ENCODE measurements around the gene DGKB.

DNA sequence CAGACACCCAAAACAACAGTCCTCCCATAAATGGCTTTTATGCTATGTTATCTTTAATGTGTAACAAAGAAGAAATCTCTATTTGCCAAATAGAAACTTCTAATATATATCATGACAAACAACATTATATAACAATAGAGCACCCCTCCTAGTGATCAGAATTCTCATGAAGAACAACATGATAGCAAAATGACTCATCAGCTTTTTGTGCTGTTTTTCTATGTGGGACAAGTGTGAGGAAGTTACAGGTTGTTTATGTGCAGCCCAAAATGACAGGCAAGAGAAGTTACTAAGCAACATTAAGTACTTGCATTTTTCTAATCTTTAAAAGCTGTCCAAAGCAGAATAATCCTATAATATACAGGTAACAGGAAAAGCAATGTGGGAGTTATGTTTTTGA lies 7.7 kb downstream of the DGKB start:
- no peak for TF ChIP-seq CTCF (conservative IDR thresholded peaks at IDR 0.05)
- no peak for TF ChIP-seq EZH2 (IDR thresholded peaks at IDR 0.05; ENCODE audit: low read depth)

Measured in PC-9 (cell line).